22Rv1 (cell line): Measurements from ENCODE around the gene SLC36A3.

Experiments used
- CTCF ChIP-seq: fragments of 450-650 bp; IDR thresholded peaks from 2 replicates; pipeline ENCODE4 v1.5.1; 2017; ENCODE audit warnings: mild to moderate bottlenecking
- ZFX ChIP-seq: fragments of 450-650 bp; IDR thresholded peaks from 2 replicates; pipeline ENCODE4 v1.6.1; 2017; ENCODE audit warnings: antibody characterized with exemption, borderline replicate concordance

GRCh38 chr5:151248651-151249050 lies 54.9 kb downstream of the SLC36A3 start:
- no peak for TF ChIP-seq CTCF
- TF ChIP-seq ZFX = no peak
